Measurements from ENCODE around the gene WDR27. TPM values are rescaled to one million over a fixed set of nuclear protein-coding genes. Genes with fewer than 3 reads are reported as not detected.

WDR27 gene
- polyA plus RNA-seq, 1 experiment: 28.7 TPM

- Histone ChIP-seq H3K36me3 (ENCODE audit: control insufficient read depth, insufficient read depth, low read length) (no peaks in the 10 kb centered on the region), H3K27me3 (ENCODE audit: control insufficient read depth, insufficient read depth, low read length) (no peaks in the 10 kb centered on the region), H3K4me3 (ENCODE audit: low read depth, low read length) (no peak overlapping the region)
- DNase-seq (ENCODE audit: low read depth): no peak
- TF ChIP-seq, protein P1, sequence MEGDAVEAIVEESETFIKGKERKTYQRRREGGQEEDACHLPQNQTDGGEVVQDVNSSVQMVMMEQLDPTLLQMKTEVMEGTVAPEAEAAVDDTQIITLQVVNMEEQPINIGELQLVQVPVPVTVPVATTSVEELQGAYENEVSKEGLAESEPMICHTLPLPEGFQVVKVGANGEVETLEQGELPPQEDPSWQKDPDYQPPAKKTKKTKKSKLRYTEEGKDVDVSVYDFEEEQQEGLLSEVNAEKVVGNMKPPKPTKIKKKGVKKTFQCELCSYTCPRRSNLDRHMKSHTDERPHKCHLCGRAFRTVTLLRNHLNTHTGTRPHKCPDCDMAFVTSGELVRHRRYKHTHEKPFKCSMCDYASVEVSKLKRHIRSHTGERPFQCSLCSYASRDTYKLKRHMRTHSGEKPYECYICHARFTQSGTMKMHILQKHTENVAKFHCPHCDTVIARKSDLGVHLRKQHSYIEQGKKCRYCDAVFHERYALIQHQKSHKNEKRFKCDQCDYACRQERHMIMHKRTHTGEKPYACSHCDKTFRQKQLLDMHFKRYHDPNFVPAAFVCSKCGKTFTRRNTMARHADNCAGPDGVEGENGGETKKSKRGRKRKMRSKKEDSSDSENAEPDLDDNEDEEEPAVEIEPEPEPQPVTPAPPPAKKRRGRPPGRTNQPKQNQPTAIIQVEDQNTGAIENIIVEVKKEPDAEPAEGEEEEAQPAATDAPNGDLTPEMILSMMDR (IDR thresholded peaks at IDR 0.05; ENCODE audit: insufficient read depth, low read depth, low read length): no peak
- CTCF ChIA-PET: interaction anchor here (0.6 to 0.7 kb wide), 2 partner anchors 34 to 67 kb away, joined by 3 read pairs; no protein-coding TSS in a partner anchor
- POLR2A ChIA-PET: no interaction called here
Observed at GRCh38 chr6:169455470-169455869, 246.4 kb downstream of the WDR27 start.

- H3K4me3 ChIP-seq (ENCODE audit: low read depth, low read length): no peak overlapping the region
- CTCF ChIA-PET: interaction anchor here (0.6 to 1.0 kb wide), 2 partner anchors 39 to 67 kb away, joined by 3 read pairs; no protein-coding TSS in a partner anchor
- H3K27me3 ChIP-seq (ENCODE audit: control insufficient read depth, insufficient read depth, low read length): no peaks in the 10 kb centered on the region
- POLR2A ChIA-PET: no interaction called here
- TF ChIP-seq, protein P1 (IDR thresholded peaks at IDR 0.05; ENCODE audit: insufficient read depth, low read depth, low read length): no peak
- no peaks in the 10 kb centered on the region for H3K36me3 ChIP-seq (ENCODE audit: control insufficient read depth, insufficient read depth, low read length)
- no peak for DNase-seq (ENCODE audit: low read depth)
Observed at GRCh38 chr6:169454872-169455204, 247.0 kb downstream of the WDR27 start.

- H3K36me3 ChIP-seq (ENCODE audit: control insufficient read depth, insufficient read depth, low read length): no peaks in the 10 kb centered on the region; the same call in 1 of the 2 replicates
- CTCF ChIA-PET: interaction anchor here (1.0 kb wide), 1 partner anchor 40 kb away, joined by 3 read pairs; no protein-coding TSS in a partner anchor
- POLR2A ChIA-PET: interaction anchor here (0.6 kb wide), 1 partner anchor 26 kb away, joined by 6 read pairs; no protein-coding TSS in a partner anchor
- TF ChIP-seq, protein P1 (IDR thresholded peaks at IDR 0.05; ENCODE audit: insufficient read depth, low read depth, low read length): no peak
- no peaks in the 10 kb centered on the region for H3K27me3 ChIP-seq (ENCODE audit: control insufficient read depth, insufficient read depth, low read length)
- no peak overlapping the region for H3K4me3 ChIP-seq (ENCODE audit: low read depth, low read length)
- peak; percentile 67 for DNase-seq (ENCODE audit: low read depth)
Observed at GRCh38 chr6:169454204-169454871, 247.5 kb downstream of the WDR27 start.

DNA sequence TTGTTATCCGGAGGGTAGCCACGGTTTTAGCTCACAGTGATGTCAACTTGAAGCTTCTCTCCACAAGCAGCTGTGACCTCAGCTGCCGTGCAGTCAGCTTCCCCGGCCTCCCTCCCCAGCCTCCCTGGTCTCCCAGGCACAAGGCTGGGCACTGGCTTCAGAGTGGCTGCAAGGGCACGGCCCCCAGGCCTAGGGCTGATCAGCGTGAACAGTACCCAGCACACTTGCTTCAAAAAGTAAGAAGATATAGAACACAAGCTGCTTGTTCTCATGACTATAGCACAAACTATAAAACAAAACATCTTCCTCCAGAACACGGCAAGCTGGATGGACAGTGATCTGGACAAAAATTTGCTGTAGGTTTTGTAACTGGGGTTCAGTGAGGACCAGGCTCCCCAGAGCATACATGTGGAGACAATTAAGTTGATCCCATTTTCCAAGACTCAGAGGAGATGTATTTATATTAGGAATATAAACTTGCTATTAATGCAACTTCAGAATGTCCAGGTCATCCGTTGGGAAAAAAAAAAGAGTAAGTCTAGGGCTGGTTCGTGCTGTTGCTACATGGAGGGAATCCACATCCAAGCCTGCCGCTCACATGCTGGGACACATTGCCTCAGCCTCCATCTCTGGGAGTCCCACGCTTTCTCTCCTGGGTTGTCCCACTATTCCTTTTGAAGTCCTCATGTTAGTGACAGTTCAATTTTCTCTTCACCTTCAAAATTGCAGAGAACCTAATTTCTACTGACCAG is 248.8 kb downstream of the WDR27 start:
- H3K36me3 ChIP-seq (ENCODE audit: control insufficient read depth, insufficient read depth, low read length): no peaks in the 10 kb centered on the region; the same call in 1 of the 2 replicates
- DNase-seq (ENCODE audit: low read depth): peak; percentile 15
- ChIA-PET POLR2A (no interaction called here), CTCF (interaction anchor here (0.6 to 1.0 kb wide), 2 partner anchors 17 to 32 kb away, joined by 3 read pairs; no protein-coding TSS in a partner anchor)
- TF ChIP-seq, protein P1 (IDR thresholded peaks at IDR 0.05; ENCODE audit: insufficient read depth, low read depth, low read length): no peak
- no peak overlapping the region for H3K4me3 ChIP-seq (ENCODE audit: low read depth, low read length)
- no peaks in the 10 kb centered on the region for H3K27me3 ChIP-seq (ENCODE audit: control insufficient read depth, insufficient read depth, low read length)
